CD14-positive monocyte (primary cell): Measurements from ENCODE around the gene MAP6D1. TPM values are rescaled to one million over a fixed set of nuclear protein-coding genes. Genes with fewer than 3 reads are reported as not detected.

ENCODE experiments used
- DNase-seq, 3 donors: peaks; one replicate each; pipeline ENCODE4 v3.0.0-alpha.2; 2011 to 2022
- H2AFZ ChIP-seq: 2 replicates; pipeline ENCODE4 v1.6.0; 2012; ENCODE audit warnings: mild to moderate bottlenecking, low read depth, low read length, inconsistent platforms; ENCODE audit not compliant: insufficient read depth, poor library complexity, severe bottlenecking
- H3K27ac ChIP-seq, 2 donors: 1 replicate in 1 of 2; 2 replicates in 1 of 2; pipeline ENCODE4 v1.5.1; 2012 to 2013; ENCODE audit warnings: low read length in 2 of 2, control low read depth in 1 of 2, inconsistent platforms in 1 of 2, low read depth in 1 of 2, mild to moderate bottlenecking in 1 of 2
- H3K27me3 ChIP-seq, 2 donors: one replicate each; pipeline versions ENCODE4 v1.6.0 to v1.6.1; 2011 to 2013; ENCODE audit warnings: low read length in 2 of 2; ENCODE audit not compliant: control insufficient read depth in 2 of 2, insufficient read depth in 2 of 2
- H3K36me3 ChIP-seq, 2 donors: replicated peaks in 1 of 2; 1 replicate in 1 of 2; 2 replicates in 1 of 2; pipeline versions ENCODE4 v1.5.1 to v1.6.1; 2012 to 2013; ENCODE audit warnings: low read length in 2 of 2, control low read depth in 1 of 2, inconsistent platforms in 1 of 2, mild to moderate bottlenecking in 1 of 2; ENCODE audit not compliant: insufficient read depth in 2 of 2, control insufficient read depth in 1 of 2
- H3K4me1 ChIP-seq, 2 donors: 1 replicate in 1 of 2; 2 replicates in 1 of 2; pipeline versions ENCODE4 v1.5.1 to v1.6.1; 2012 to 2013; ENCODE audit warnings: low read length in 2 of 2, control low read depth in 1 of 2, inconsistent platforms in 1 of 2, mild to moderate bottlenecking in 1 of 2, moderate library complexity in 1 of 2; ENCODE audit not compliant: insufficient read depth in 2 of 2, control insufficient read depth in 1 of 2
- H3K4me2 ChIP-seq: replicated peaks from 2 replicates; pipeline ENCODE3; 2012; ENCODE audit warnings: low read length, moderate library complexity, mild to moderate bottlenecking; ENCODE audit not compliant: poor library complexity, severe bottlenecking; ENCODE audit errors: extremely low read depth
- H3K4me3 ChIP-seq, 3 experiments: fragments of 200-600 bp in 1 of 3; sonication (generic) in 1 of 3; replicated peaks in 1 of 3; 1 replicate in 2 of 3; 2 replicates in 1 of 3; pipeline ENCODE4 v1.5.1; 2011 to 2013; ENCODE audit warnings: low read length in 3 of 3, mild to moderate bottlenecking in 3 of 3, control low read depth in 2 of 3, low read depth in 2 of 3, inconsistent platforms in 1 of 3, moderate library complexity in 1 of 3
- H3K79me2 ChIP-seq: 2 replicates; pipeline ENCODE4 v1.6.0; 2012; ENCODE audit warnings: mild to moderate bottlenecking, control low read depth, inconsistent platforms, low read length, moderate library complexity; ENCODE audit not compliant: insufficient read depth
- H3K9ac ChIP-seq: 2 replicates; pipeline ENCODE4 v1.6.0; 2017; ENCODE audit warnings: low read length, mild to moderate bottlenecking; ENCODE audit not compliant: insufficient read depth, poor library complexity, severe bottlenecking
- H3K9me3 ChIP-seq, 2 donors: replicated peaks in 1 of 2; 1 replicate in 1 of 2; 2 replicates in 1 of 2; pipeline versions ENCODE4 v1.5.1 to v1.6.1; 2012 to 2013; ENCODE audit warnings: low read length in 2 of 2, control low read depth in 1 of 2; ENCODE audit not compliant: control insufficient read depth in 1 of 2, insufficient read depth in 1 of 2
- H4K20me1 ChIP-seq: 2 replicates; pipeline ENCODE4 v1.6.0; 2012; ENCODE audit warnings: mild to moderate bottlenecking, low read length, control low read depth, moderate library complexity; ENCODE audit not compliant: insufficient read depth
- H3K27ac Mint-ChIP-seq, 7 donors: one replicate each; pipeline ENCODE4 v1.8.0; 2020; ENCODE audit warnings: mild to moderate bottlenecking in 7 of 7, mixed read lengths in 7 of 7, moderate library complexity in 6 of 7, inconsistent platforms in 2 of 7
- H3K27me3 Mint-ChIP-seq, 3 donors: one replicate each; pipeline ENCODE4 v1.8.0; 2021 to 2022; ENCODE audit warnings: low read depth in 3 of 3, mild to moderate bottlenecking in 3 of 3, mixed read lengths in 3 of 3, moderate library complexity in 3 of 3, inconsistent platforms in 1 of 3
- H3K36me3 Mint-ChIP-seq, 2 donors: one replicate each; pipeline ENCODE4 v1.8.0; 2020; ENCODE audit warnings: mixed read lengths in 2 of 2, inconsistent platforms in 1 of 2, mild to moderate bottlenecking in 1 of 2
- H3K4me1 Mint-ChIP-seq: one replicate; pipeline ENCODE4 v1.8.0; 2020; ENCODE audit warnings: mild to moderate bottlenecking, mixed read lengths
- H3K4me3 Mint-ChIP-seq, 2 donors: one replicate each; pipeline ENCODE4 v1.8.0; 2020; ENCODE audit warnings: mild to moderate bottlenecking in 2 of 2, mixed read lengths in 2 of 2, moderate library complexity in 1 of 2
- H3K9me3 Mint-ChIP-seq, 7 donors: one replicate each; pipeline ENCODE4 v1.8.0; 2020 to 2022; ENCODE audit warnings: mixed read lengths in 7 of 7, mild to moderate bottlenecking in 6 of 7, moderate library complexity in 6 of 7, inconsistent platforms in 2 of 7
- CTCF ChIP-seq: fragments of 200-600 bp; IDR thresholded peaks from one replicate; pipeline ENCODE4 v1.8.0; 2022; ENCODE audit warnings: antibody characterized with exemption, mild to moderate bottlenecking
- WGBS: methylation state at CpG from one replicate; pipeline ENCODE4 v1.1.5; 2013; ENCODE audit warnings: missing lambda C conversion rate; ENCODE audit not compliant: insufficient coverage; 5-methylcytosine and 5-hydroxymethylcytosine counted together
- intact Hi-C, 2 donors: fragments of 100-400 bp; cut with micrococcal nuclease; formaldehyde crosslinking; loops; one replicate each; pipeline versions ENCODE4 v1.15.0 to v1.15.1; 2023
- polyA plus RNA-seq, 3 donors: library from polyadenylated mRNA; depleted of rRNA in 1 of 3; unstranded in 2 of 3; stranded (reverse) in 1 of 3; fragments of 300-500 nt in 2 of 3; fragments of >200 nt in 1 of 3; fragmentation: Illumina TruSeq in 2 of 3; gene quantifications; 1 replicate in 2 of 3; 2 replicates in 1 of 3; pipeline ENCODE4 v1.2.3, GENCODE V29; 2012 to 2021

The MAP6D1 gene
- polyA plus RNA-seq, 3 donors: 0.18 to 0.35 TPM; not detected in 1

- TF ChIP-seq CTCF: no peak
- Histone ChIP-seq H3K4me2 (no peak overlapping the region), H3K4me3 (no peak overlapping the region), H3K79me2 (no peaks in the 10 kb centered on the region), H4K20me1 (no peaks in the 10 kb centered on the region), H3K4me1 (no peaks in the 10 kb centered on the region), H3K27ac (no peak overlapping the region), H3K9ac (no peak overlapping the region), H3K9me3 (no peaks in the 10 kb centered on the region), H2AFZ (no peak overlapping the region), H3K27me3 (no peaks in the 10 kb centered on the region), H3K36me3 (peaks cover 13 to 30% of the 10 kb centered on the region in 2 donors)
- H3K4me3 Mint-ChIP-seq: no peak overlapping the region
- intact Hi-C loops: no loop called here
- H3K36me3 Mint-ChIP-seq: peaks cover 38 to 54% of the 10 kb centered on the region in 2 donors
- no peaks in the 10 kb centered on the region for H3K4me1 Mint-ChIP-seq
- no peak overlapping the region for H3K27ac Mint-ChIP-seq
- peaks cover 0 to 5% (median 0%) of the 10 kb centered on the region in 3 donors for H3K27me3 Mint-ChIP-seq
- no peak for DNase-seq
- peaks cover 0 to 2% (median 0%) of the 10 kb centered on the region in 7 donors for H3K9me3 Mint-ChIP-seq
- WGBS: 100% methylated on average over 1 of the region's 9 CpGs
Observed at GRCh38 chr3:183817639-183818038, 7.7 kb downstream of the MAP6D1 start.

- Histone ChIP-seq H3K27me3 (no peaks in the 10 kb centered on the region), H2AFZ (no peak overlapping the region), H4K20me1 (no peaks in the 10 kb centered on the region), H3K79me2 (no peaks in the 10 kb centered on the region), H3K27ac (no peak overlapping the region), H3K4me2 (no peak overlapping the region), H3K9me3 (no peaks in the 10 kb centered on the region), H3K4me3 (no peak overlapping the region), H3K4me1 (no peaks in the 10 kb centered on the region), H3K9ac (no peak overlapping the region), H3K36me3 (peaks cover 13 to 37% of the 10 kb centered on the region in 2 donors)
- no peak for DNase-seq
- no peak overlapping the region for H3K27ac Mint-ChIP-seq
- no peaks in the 10 kb centered on the region for H3K9me3 Mint-ChIP-seq
- no peaks in the 10 kb centered on the region for H3K27me3 Mint-ChIP-seq
- whole genome bisulfite sequencing: 85% methylated on average over 14 of the region's 20 CpGs
- intact Hi-C loops: no loop called here
- TF ChIP-seq CTCF: no peak
- H3K4me1 Mint-ChIP-seq: no peaks in the 10 kb centered on the region
- H3K4me3 Mint-ChIP-seq: no peak overlapping the region
- H3K36me3 Mint-ChIP-seq: peaks cover 36 to 55% of the 10 kb centered on the region in 2 donors
Observed at GRCh38 chr3:183816681-183817510, 8.5 kb downstream of the MAP6D1 start.
